CD4-positive, alpha-beta T cell (primary cell): Measurements from ENCODE around the gene TRIM71. TPM values are rescaled to one million over a fixed set of nuclear protein-coding genes. Genes with fewer than 3 reads are reported as not detected.
A peak's percentile ranks its signal among the peaks of the same experiment; 100 is the strongest.

ENCODE experiments used
- ATAC-seq: fragments of 200-7000 bp; cut with Tn5 transposase; one replicate; pipeline ENCODE4 v1.10.0; 2022; ENCODE audit warnings: mild to moderate bottlenecking; ENCODE audit not compliant: poor library complexity
- CTCF ChIA-PET: fragments of 350-600 bp; sonication (Branson Sonifier 250); formaldehyde crosslinking; loops from one replicate; lab custom pipeline; 2021; ENCODE audit warnings: antibody characterized with exemption, inconsistent platforms; lab: Charles Lee
- POLR2A ChIA-PET: fragments of 350-600 bp; sonication (Branson Sonifier 250); formaldehyde crosslinking; loops from one replicate; lab custom pipeline; 2021; ENCODE audit warnings: antibody characterized with exemption, inconsistent platforms; lab: Charles Lee
- DNase-seq, 14 experiments: peaks; one replicate each; pipeline ENCODE4 v3.0.0-alpha.2; 2013 to 2020; ENCODE audit warnings: mixed read lengths in 2 of 14
- H3K27ac ChIP-seq, 2 donors: one replicate each; pipeline versions ENCODE4 v1.5.1 to v1.7.0; 2013; ENCODE audit warnings: low read length in 2 of 2, low read depth in 1 of 2, mild to moderate bottlenecking in 1 of 2
- H3K27me3 ChIP-seq, 2 experiments: 1 replicate in 1 of 2; 2 replicates in 1 of 2; pipeline versions ENCODE4 v1.6.1 to v1.7.0; 2013; ENCODE audit warnings: low read length in 2 of 2, control low read depth in 1 of 2, mild to moderate bottlenecking in 1 of 2, moderate library complexity in 1 of 2; ENCODE audit not compliant: insufficient read depth in 2 of 2, control insufficient read depth in 1 of 2
- H3K36me3 ChIP-seq: one replicate; pipeline ENCODE4 v1.6.1; 2013; ENCODE audit warnings: low read length, control low read depth; ENCODE audit not compliant: insufficient read depth
- H3K4me1 ChIP-seq: one replicate; pipeline ENCODE4 v1.6.1; 2013; ENCODE audit warnings: low read length, control low read depth; ENCODE audit not compliant: insufficient read depth
- H3K4me3 ChIP-seq: one replicate; pipeline ENCODE4 v1.5.1; 2013; ENCODE audit warnings: mild to moderate bottlenecking, low read length, moderate library complexity
- H3K9me3 ChIP-seq, 2 experiments: 1 replicate in 1 of 2; 2 replicates in 1 of 2; pipeline versions ENCODE4 v1.6.1 to v1.7.0; 2013; ENCODE audit warnings: low read length in 2 of 2, mild to moderate bottlenecking in 2 of 2, control low read depth in 1 of 2, moderate library complexity in 1 of 2; ENCODE audit not compliant: control insufficient read depth in 1 of 2, insufficient read depth in 1 of 2
- H3K27ac Mint-ChIP-seq: one replicate; pipeline ENCODE4 v1.8.0; 2020; ENCODE audit warnings: mixed read lengths
- H3K27me3 Mint-ChIP-seq: one replicate; pipeline ENCODE4 v1.8.0; 2021; ENCODE audit warnings: mixed read lengths
- H3K36me3 Mint-ChIP-seq: one replicate; pipeline ENCODE4 v1.8.0; 2021; ENCODE audit warnings: low read depth, mixed read lengths
- H3K4me1 Mint-ChIP-seq: one replicate; pipeline ENCODE4 v1.8.0; 2021; ENCODE audit warnings: low read depth, mixed read lengths
- H3K4me3 Mint-ChIP-seq: one replicate; pipeline ENCODE4 v1.8.0; 2020; ENCODE audit warnings: mild to moderate bottlenecking, mixed read lengths
- H3K9me3 Mint-ChIP-seq: one replicate; pipeline ENCODE4 v1.8.0; 2020; ENCODE audit warnings: mixed read lengths
- CTCF ChIP-seq: fragments of 200-600 bp; IDR thresholded peaks from one replicate; pipeline ENCODE4 v1.8.0; 2022; ENCODE audit warnings: antibody characterized with exemption, mild to moderate bottlenecking
- intact Hi-C, 2 experiments: fragments of 100-400 bp; cut with DNase I in 1 of 2; cut with micrococcal nuclease in 1 of 2; formaldehyde crosslinking; loops; one replicate each; pipeline versions ENCODE4 v1.15.1 to v1.9.0; 2023 to 2025; cut with DNase I, micrococcal nuclease
- total RNA-seq, 174 experiments: library from RNA in 2 of 174; stranded (reverse) in 2 of 174; gene quantifications; one replicate each; pipeline ENCODE4 v1.2.3 and lab custom pipeline; 2021 to 2026

The TRIM71 gene
- total RNA-seq, 2 experiments from 2014 or later: 0.03 TPM; not detected in 1

- DNase-seq (no peak), ATAC-seq (no peak)
- Histone ChIP-seq H3K4me3 (no peak overlapping the region), H3K4me1 (peaks cover 7% of the 10 kb centered on the region), H3K27me3 (peaks cover 21 to 39% of the 10 kb centered on the region in 2 experiments), H3K9me3 (peaks cover 0 to 5% of the 10 kb centered on the region in 2 experiments), H3K27ac (no peak overlapping the region), H3K36me3 (no peaks in the 10 kb centered on the region)
- Mint-ChIP-seq H3K4me3 (peak overlapping the region; percentile 74), H3K9me3 (no peaks in the 10 kb centered on the region), H3K36me3 (no peaks in the 10 kb centered on the region), H3K27ac (no peak overlapping the region), H3K27me3 (peaks cover 39% of the 10 kb centered on the region), H3K4me1 (peaks cover 8% of the 10 kb centered on the region)
- intact Hi-C loops: no loop called here
- ChIA-PET CTCF (no interaction called here), POLR2A (no interaction called here)
- TF ChIP-seq CTCF: no peak
Measured at GRCh38 chr3:32815841-32816438, 1.9 kb upstream of the TRIM71 start.

GRCh38 chr3:32816439-32817256 is 1.1 kb upstream of the TRIM71 start:
- peaks cover 8% of the 10 kb centered on the region for H3K4me1 Mint-ChIP-seq
- H3K27ac ChIP-seq: no peak overlapping the region
- intact Hi-C loops: no loop called here
- peak in 2 of 14 experiments; percentile 22 to 34 for DNase-seq
- no peaks in the 10 kb centered on the region for H3K9me3 Mint-ChIP-seq
- H3K27me3 Mint-ChIP-seq: peaks cover 42% of the 10 kb centered on the region
- H3K9me3 ChIP-seq: peaks cover 0 to 5% of the 10 kb centered on the region in 2 experiments
- ChIA-PET POLR2A (no interaction called here), CTCF (no interaction called here)
- peak overlapping the region; percentile 30 for H3K4me3 ChIP-seq
- no peak for TF ChIP-seq CTCF
- H3K4me3 Mint-ChIP-seq: peak overlapping the region; percentile 48
- H3K36me3 Mint-ChIP-seq: no peaks in the 10 kb centered on the region
- no peak for ATAC-seq
- H3K4me1 ChIP-seq: peaks cover 7% of the 10 kb centered on the region
- no peak overlapping the region for H3K27ac Mint-ChIP-seq
- H3K36me3 ChIP-seq: no peaks in the 10 kb centered on the region
- H3K27me3 ChIP-seq: peaks cover 21 to 43% of the 10 kb centered on the region in 2 experiments

- Histone ChIP-seq H3K27me3 (peaks cover 24 to 43% of the 10 kb centered on the region in 2 experiments), H3K4me3 (no peak overlapping the region), H3K9me3 (peaks cover 0 to 5% of the 10 kb centered on the region in 2 experiments), H3K4me1 (peaks cover 7% of the 10 kb centered on the region), H3K36me3 (no peaks in the 10 kb centered on the region), H3K27ac (no peak overlapping the region)
- no peak overlapping the region for H3K4me3 Mint-ChIP-seq
- H3K9me3 Mint-ChIP-seq: no peaks in the 10 kb centered on the region
- peaks cover 8% of the 10 kb centered on the region for H3K4me1 Mint-ChIP-seq
- H3K36me3 Mint-ChIP-seq: no peaks in the 10 kb centered on the region
- ATAC-seq: no peak
- intact Hi-C loops: no loop called here
- H3K27me3 Mint-ChIP-seq: peaks cover 47% of the 10 kb centered on the region
- H3K27ac Mint-ChIP-seq: no peak overlapping the region
- CTCF ChIA-PET: no interaction called here
- POLR2A ChIA-PET: no interaction called here
- TF ChIP-seq CTCF: no peak
- DNase-seq: no peak
Measured at GRCh38 chr3:32817257-32817557, 590 bp upstream of the TRIM71 start.
